PC-3 (cell line): ENCODE measurements around the gene TUBG2. TPM values are rescaled to one million over a fixed set of nuclear protein-coding genes. Genes with fewer than 3 reads are reported as not detected.

Experiments used
- ATAC-seq: fragments of 200-7000 bp; cut with Tn5 transposase; 2 replicates; pipeline ENCODE4 v1.9.1; 2020; ENCODE audit warnings: mild to moderate bottlenecking, moderate library complexity
- BruUV-seq: library from RNA; stranded (reverse); fragments of 400-500 nt; replicated peaks from 2 replicates; lab custom pipeline; 2021; lab: Mats Ljungman, UMichigan
- CTCF ChIA-PET: fragments of 300-600 bp; sonication (Branson Sonifier 250); formaldehyde crosslinking; loops from one replicate; lab custom pipeline; 2022; ENCODE audit warnings: antibody characterized with exemption; lab: Charles Lee
- POLR2A ChIA-PET: fragments of 300-600 bp; sonication (Branson Sonifier 250); formaldehyde crosslinking; loops from one replicate; lab custom pipeline; 2022; ENCODE audit warnings: antibody characterized with exemption; ENCODE audit not compliant: unreplicated experiment; lab: Charles Lee
- DNase-seq: peaks from one replicate; pipeline ENCODE4 v3.0.0-alpha.2; 2015
- H2AFZ ChIP-seq: fragments of 300-600 bp; sonication (generic); 2 replicates; pipeline ENCODE4 v1.6.0; 2016; ENCODE audit warnings: antibody characterized with exemption, low read length
- H3F3A ChIP-seq: fragments of 300-600 bp; sonication (generic); one replicate; pipeline ENCODE4 v1.6.0; 2017; ENCODE audit warnings: antibody characterized with exemption, low read length, control low read depth, mild to moderate bottlenecking; ENCODE audit not compliant: unreplicated experiment
- H3K27ac ChIP-seq: fragments of 300-600 bp; sonication (generic); 2 replicates; pipeline ENCODE4 v1.5.1; 2016; ENCODE audit warnings: mild to moderate bottlenecking, low read length
- H3K27me3 ChIP-seq: fragments of 300-600 bp; sonication (generic); 2 replicates; pipeline ENCODE4 v1.6.1; 2016; ENCODE audit warnings: low read length, mixed read lengths
- H3K36me3 ChIP-seq: fragments of 300-600 bp; sonication (generic); 2 replicates; pipeline ENCODE4 v1.6.1; 2016; ENCODE audit warnings: low read depth, mixed run types, low read length, mixed read lengths
- H3K4me1 ChIP-seq: fragments of 300-600 bp; sonication (generic); 2 replicates; pipeline ENCODE4 v1.5.1; 2016; ENCODE audit warnings: low read length; ENCODE audit not compliant: insufficient read depth
- H3K4me2 ChIP-seq: fragments of 300-600 bp; sonication (generic); 2 replicates; pipeline ENCODE4 v1.6.0; 2016; ENCODE audit warnings: low read length
- H3K4me3 ChIP-seq: fragments of 300-600 bp; sonication (generic); 2 replicates; pipeline ENCODE4 v1.5.1; 2016; ENCODE audit warnings: mild to moderate bottlenecking, low read length, mixed read lengths
- H3K79me2 ChIP-seq: fragments of 300-600 bp; sonication (generic); 2 replicates; pipeline ENCODE4 v1.6.1; 2017; ENCODE audit warnings: low read length, mixed read lengths
- H3K9ac ChIP-seq: fragments of 300-600 bp; sonication (generic); 2 replicates; pipeline ENCODE4 v1.6.0; 2016; ENCODE audit warnings: mild to moderate bottlenecking, low read length
- H3K9me2 ChIP-seq: fragments of 300-600 bp; sonication (generic); replicated peaks from 2 replicates; pipeline ENCODE4 v1.6.1; 2016; ENCODE audit warnings: mixed run types, low read length, mixed read lengths
- H3K9me3 ChIP-seq: fragments of 300-600 bp; sonication (generic); 2 replicates; pipeline ENCODE4 v1.6.1; 2016; ENCODE audit warnings: low read length, mixed read lengths
- H4K20me1 ChIP-seq: fragments of 300-600 bp; sonication (generic); 2 replicates; pipeline ENCODE4 v1.6.1; 2016; ENCODE audit warnings: low read length, mixed read lengths
- EZH2 ChIP-seq: fragments of 300-600 bp; sonication (generic); IDR thresholded peaks from one replicate; pipeline ENCODE4 v1.6.1; 2017; ENCODE audit warnings: antibody characterized with exemption, mild to moderate bottlenecking, low read length; ENCODE audit not compliant: unreplicated experiment
- EZH2phosphoT487 ChIP-seq: fragments of 300-600 bp; sonication (generic); IDR thresholded peaks from 2 replicates; pipeline ENCODE4 v1.6.1; 2018; ENCODE audit warnings: mild to moderate bottlenecking, antibody characterized with exemption, low read length, borderline replicate concordance
- intact Hi-C: fragments of 100-400 bp; cut with micrococcal nuclease; formaldehyde crosslinking; loops from 2 replicates; pipeline ENCODE4 v1.9.0; 2023
- total RNA-seq: library from RNA; depleted of rRNA; stranded (reverse); fragments of >200 nt; gene quantifications from 2 replicates; pipeline ENCODE4 v1.2.3, GENCODE V29; 2014
- TF ChIP-seq, protein P1 (sequence below): fragments of 300-600 bp; sonication (generic); conservative IDR thresholded peaks from 2 replicates; pipeline ENCODE4 v1.5.1; 2017; ENCODE audit warnings: antibody characterized with exemption, low read depth, mild to moderate bottlenecking, low read length

TUBG2 gene
- total RNA-seq, 1 experiment from 2014 or later = 7.1 TPM

DNA sequence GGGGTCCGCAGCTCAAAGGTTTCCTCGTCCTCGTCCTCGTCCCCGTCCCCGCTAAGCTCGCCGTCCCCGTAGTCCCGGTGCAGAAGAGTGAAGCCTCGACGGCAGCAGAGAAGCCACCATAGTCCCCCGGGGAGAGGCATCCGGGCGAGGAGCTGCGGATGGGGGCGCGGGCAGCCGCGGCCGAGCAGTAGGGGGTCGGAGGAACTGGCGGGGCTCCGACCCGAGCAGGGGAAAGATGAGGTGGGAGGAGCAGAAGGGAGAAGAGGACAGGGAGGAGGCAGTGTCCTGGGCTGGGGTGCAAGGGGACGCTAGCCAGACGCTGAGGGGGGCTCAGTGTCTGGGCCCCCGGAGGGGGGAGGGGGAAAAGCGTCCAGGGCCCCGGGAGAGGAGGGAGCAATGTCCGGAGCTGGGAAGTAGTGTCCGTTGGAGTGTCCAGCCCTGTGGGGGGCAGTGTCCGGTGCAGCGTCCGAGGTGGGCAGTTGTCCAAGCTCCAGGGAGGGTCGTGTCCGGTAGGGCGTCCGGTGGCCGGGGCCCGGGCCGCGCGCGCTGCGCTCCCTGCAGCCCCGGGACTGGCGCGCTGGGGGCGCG is 17.4 kb downstream of the TUBG2 start, which contains the start of gene PLEKHH3:
PLEKHH3 (minus strand) TSS at position 571 of the 588 bp plus-strand sequence; CDS start at position 140, 431 bp downstream.
- H3K9me2 ChIP-seq = no peaks in the 10 kb centered on the region
- H3F3A ChIP-seq = peaks cover 6% of the 10 kb centered on the region
- H3K9ac ChIP-seq = peak within 1 kb of the TSS; percentile 79
- 0 out of 2 replicates have a peak, but pooled peaks cover 4% of the 10 kb centered on the region for H4K20me1 ChIP-seq
- no peaks in the 10 kb centered on the region for H3K9me3 ChIP-seq
- peaks cover 26% of the 10 kb centered on the region for H3K79me2 ChIP-seq
- peaks cover 36% of the 10 kb centered on the region for H3K4me1 ChIP-seq
- peak within 1 kb of the TSS; percentile 82 for H2AFZ ChIP-seq
- H3K27me3 ChIP-seq = no peaks in the 10 kb centered on the region
- peak within 1 kb of the TSS; percentile 97 for H3K4me3 ChIP-seq
- intact Hi-C loops = loop anchor here (5.0 kb wide), 1 partner anchor 69 kb away; the partner anchor contains the start of genes RETREG3 and TUBG1
- H3K27ac ChIP-seq = peak within 1 kb of the TSS; percentile 89
- TSS peak; percentile 27 for BruUV-seq
- TF ChIP-seq EZH2 (no peak), EZH2phosphoT487 (no peak)
- TF ChIP-seq, protein P1, sequence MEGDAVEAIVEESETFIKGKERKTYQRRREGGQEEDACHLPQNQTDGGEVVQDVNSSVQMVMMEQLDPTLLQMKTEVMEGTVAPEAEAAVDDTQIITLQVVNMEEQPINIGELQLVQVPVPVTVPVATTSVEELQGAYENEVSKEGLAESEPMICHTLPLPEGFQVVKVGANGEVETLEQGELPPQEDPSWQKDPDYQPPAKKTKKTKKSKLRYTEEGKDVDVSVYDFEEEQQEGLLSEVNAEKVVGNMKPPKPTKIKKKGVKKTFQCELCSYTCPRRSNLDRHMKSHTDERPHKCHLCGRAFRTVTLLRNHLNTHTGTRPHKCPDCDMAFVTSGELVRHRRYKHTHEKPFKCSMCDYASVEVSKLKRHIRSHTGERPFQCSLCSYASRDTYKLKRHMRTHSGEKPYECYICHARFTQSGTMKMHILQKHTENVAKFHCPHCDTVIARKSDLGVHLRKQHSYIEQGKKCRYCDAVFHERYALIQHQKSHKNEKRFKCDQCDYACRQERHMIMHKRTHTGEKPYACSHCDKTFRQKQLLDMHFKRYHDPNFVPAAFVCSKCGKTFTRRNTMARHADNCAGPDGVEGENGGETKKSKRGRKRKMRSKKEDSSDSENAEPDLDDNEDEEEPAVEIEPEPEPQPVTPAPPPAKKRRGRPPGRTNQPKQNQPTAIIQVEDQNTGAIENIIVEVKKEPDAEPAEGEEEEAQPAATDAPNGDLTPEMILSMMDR = no peak
- H3K36me3 ChIP-seq = no peaks in the 10 kb centered on the region
- DNase-seq (no peak), ATAC-seq (no peak; the same call in 1 of the 2 replicates)
- POLR2A ChIA-PET = no interaction called here
- CTCF ChIA-PET = interaction anchor here (0.6 to 0.9 kb wide), 4 partner anchors 19 to 103 kb away, joined by 3 to 8 read pairs (median 5); partner anchors contain the start of gene TUBG1
- H3K4me2 ChIP-seq = peak within 1 kb of the TSS; percentile 99

DNA sequence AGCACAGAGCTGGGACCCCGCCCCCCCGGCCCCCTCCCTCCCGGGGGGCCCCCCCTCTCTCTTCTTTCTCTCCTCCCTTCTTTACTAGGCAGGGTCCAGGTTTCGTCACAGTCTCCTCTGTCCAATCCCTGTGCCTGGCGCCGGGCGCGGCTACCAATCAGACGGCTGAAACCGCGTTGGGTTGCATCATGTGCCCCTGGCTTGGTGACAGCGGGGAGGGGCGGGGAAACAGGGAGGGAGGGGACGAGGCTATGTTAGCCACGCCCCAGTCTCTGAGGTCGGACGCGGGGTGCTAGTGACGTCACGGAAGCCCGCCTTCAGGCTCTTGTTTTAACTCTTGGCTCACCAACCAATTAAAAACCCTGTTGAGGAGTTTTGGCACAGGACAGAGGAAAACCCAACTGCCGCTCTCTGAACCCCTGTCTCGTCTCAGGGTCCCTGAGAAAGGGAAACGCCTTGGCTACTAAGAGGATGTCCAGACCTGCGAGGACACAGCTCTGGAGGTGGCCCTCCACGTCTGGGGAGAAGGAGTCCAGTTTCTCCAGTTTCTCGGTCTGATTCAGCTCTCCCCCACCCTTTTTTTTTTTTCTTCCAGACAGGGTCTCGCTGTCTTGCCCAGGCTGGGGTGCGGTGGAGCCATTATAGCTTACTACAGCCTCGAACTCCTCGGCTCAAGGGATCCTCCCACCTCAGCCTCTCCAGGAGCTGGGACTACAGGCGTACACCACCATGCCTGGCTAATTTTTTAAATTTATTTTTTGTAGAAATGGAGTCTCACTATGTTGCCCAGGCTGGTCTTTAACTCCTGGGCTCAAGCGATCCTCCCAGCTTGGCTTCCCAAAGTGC is 18.2 kb downstream of the TUBG2 start:
- ATAC-seq (peak; percentile 67), DNase-seq (peak; percentile 98)
- Histone ChIP-seq H3K4me1 (peaks cover 41% of the 10 kb centered on the region), H3K9me2 (no peaks in the 10 kb centered on the region), H2AFZ (0 out of 2 replicates have a peak overlapping the region, but pooled peaks have one; percentile 47), H3K79me2 (peaks cover 26% of the 10 kb centered on the region), H4K20me1 (0 out of 2 replicates have a peak, but pooled peaks cover 4% of the 10 kb centered on the region), H3K27ac (peak overlapping the region; percentile 89), H3K4me3 (peak overlapping the region; percentile 97), H3K36me3 (no peaks in the 10 kb centered on the region), H3K4me2 (peak overlapping the region; percentile 99), H3F3A (peaks cover 6% of the 10 kb centered on the region), H3K9ac (peak overlapping the region; percentile 79; the same call in 1 of the 2 replicates), H3K9me3 (no peaks in the 10 kb centered on the region), H3K27me3 (no peaks in the 10 kb centered on the region)
- TF ChIP-seq, protein P1 = no peak
- TF ChIP-seq EZH2 (no peak), EZH2phosphoT487 (no peak)
- ChIA-PET POLR2A (no interaction called here), CTCF (interaction anchor here (0.5 to 0.7 kb wide), 3 partner anchors 17 to 68 kb away, joined by 3 to 8 read pairs (median 3); partner anchors contain the start of gene TUBG1)
- BruUV-seq = no TSS peak
- intact Hi-C loops = loop anchor here (5.0 kb wide), 1 partner anchor 70 kb away; the partner anchor contains the start of genes RETREG3 and TUBG1
